ENCODE measurements around the gene KLF11.

The KLF11 gene

GRCh38 chr2:10064932-10065772 lies 21.8 kb downstream of the KLF11 start:
- no peak for DNase-seq (ENCODE audit: low spot score)

GRCh38 chr2:10065773-10066055 lies 22.4 kb downstream of the KLF11 start:
- no peak for DNase-seq (ENCODE audit: low spot score)

GRCh38 chr2:10067330-10067729 lies 24.0 kb downstream of the KLF11 start:
- DNase-seq (ENCODE audit: low spot score), result no peak

- no peak for DNase-seq (ENCODE audit: low spot score)
Measured at GRCh38 chr2:10067881-10068280, 24.5 kb downstream of the KLF11 start.

- DNase-seq (ENCODE audit: low spot score), result no peak
Measured at GRCh38 chr2:10071176-10071575, 27.8 kb downstream of the KLF11 start.

- no peak for DNase-seq (ENCODE audit: low spot score)
Measured at GRCh38 chr2:10071595-10071994, 28.2 kb downstream of the KLF11 start.

- DNase-seq (ENCODE audit: low spot score), result peak; percentile 88
Measured at GRCh38 chr2:10072656-10073480, 29.5 kb downstream of the KLF11 start.

GRCh38 chr2:10073706-10074105 lies 30.4 kb downstream of the KLF11 start:
- no peak for DNase-seq (ENCODE audit: low spot score)

- no peak for DNase-seq (ENCODE audit: low spot score)
Measured at GRCh38 chr2:10075101-10075500, 31.8 kb downstream of the KLF11 start.

GRCh38 chr2:10075571-10076209 lies 32.3 kb downstream of the KLF11 start:
- DNase-seq (ENCODE audit: low spot score), result no peak

GRCh38 chr2:10076511-10076910 lies 33.2 kb downstream of the KLF11 start:
- DNase-seq (ENCODE audit: low spot score), result no peak

GRCh38 chr2:10076988-10077527 lies 33.7 kb downstream of the KLF11 start:
- no peak for DNase-seq (ENCODE audit: low spot score)

GRCh38 chr2:10078001-10078400 lies 34.7 kb downstream of the KLF11 start:
- no peak for DNase-seq (ENCODE audit: low spot score)

GRCh38 chr2:10078704-10079265 lies 35.4 kb downstream of the KLF11 start:
- DNase-seq (ENCODE audit: low spot score), result no peak

- DNase-seq (ENCODE audit: low spot score), result peak; percentile 66
Measured at GRCh38 chr2:10079266-10079869, 36.0 kb downstream of the KLF11 start.

GRCh38 chr2:10079870-10080535 lies 36.7 kb downstream of the KLF11 start, which contains the start of gene CYS1:
Gene CYS1 (minus strand): TSS chr2:10080411. CDS start chr2:10080223, 188 bp downstream.
- DNase-seq (ENCODE audit: low spot score), result peak; percentile 72

GRCh38 chr2:10080536-10081304 lies 37.4 kb downstream of the KLF11 start:
- no peak for DNase-seq (ENCODE audit: low spot score)

GRCh38 chr2:10083046-10083445 lies 39.7 kb downstream of the KLF11 start:
- no peak for DNase-seq (ENCODE audit: low spot score)

- no peak for DNase-seq (ENCODE audit: low spot score)
Measured at GRCh38 chr2:10083692-10084211, 40.4 kb downstream of the KLF11 start.

GRCh38 chr2:10084223-10084865 lies 41.0 kb downstream of the KLF11 start:
- DNase-seq (ENCODE audit: low spot score), result no peak

Data from ecto neural progenitor cell (in vitro differentiated cells).